ENCODE data around the gene ZBTB20. TPM values are rescaled to one million over a fixed set of nuclear protein-coding genes. Genes with fewer than 3 reads are reported as not detected.

The ZBTB20 gene
- total and polyA plus RNA-seq, 7 donors = under 0.01 to 113 (median 58.6) TPM

- DNase-seq = no peak
- Histone ChIP-seq H3K36me3 (no peaks in the 10 kb centered on the region), H3K4me1 (no peaks in the 10 kb centered on the region), H3K27me3 (no peaks in the 10 kb centered on the region), H3K4me3 (no peak overlapping the region), H3K27ac (no peak overlapping the region), H3K9me3 (no peaks in the 10 kb centered on the region)
- intact Hi-C loops (cut with DNase I) = no loop called here
- TF ChIP-seq POLR2AphosphoS5 (IDR thresholded peaks at IDR 0.05) (no peak), EP300 (IDR thresholded peaks at IDR 0.05) (no peak), POLR2A (IDR thresholded peaks at IDR 0.05) (no peak), CTCF (IDR thresholded peaks at IDR 0.05) (no peak)
- WGBS, 2 donors = 75 to 80% methylated on average over 13 of the region's 13 CpGs
Observed at GRCh38 chr3:114299421-114299820, 847.7 kb downstream of the ZBTB20 start.

GRCh38 chr3:114295946-114296345 lies 851.1 kb downstream of the ZBTB20 start:
- WGBS, 2 donors = 86 to 88% methylated on average over 2 of the region's 2 CpGs

GRCh38 chr3:114294940-114295480 lies 852.1 kb downstream of the ZBTB20 start:
- intact Hi-C loops (cut with DNase I) = no loop called here
- H3K36me3 ChIP-seq = no peaks in the 10 kb centered on the region
- H3K4me1 ChIP-seq = no peaks in the 10 kb centered on the region
- no peak overlapping the region for H3K4me3 ChIP-seq
- 77 to 85% methylated on average over 6 of the region's 6 CpGs for WGBS, 2 donors
- no peaks in the 10 kb centered on the region for H3K9me3 ChIP-seq
- H3K27ac ChIP-seq = no peak overlapping the region
- TF ChIP-seq POLR2A (IDR thresholded peaks at IDR 0.05) (no peak), CTCF (IDR thresholded peaks at IDR 0.05) (no peak), POLR2AphosphoS5 (IDR thresholded peaks at IDR 0.05) (no peak), EP300 (IDR thresholded peaks at IDR 0.05) (no peak)
- no peaks in the 10 kb centered on the region for H3K27me3 ChIP-seq
- DNase-seq = no peak

More at GRCh38 chr3:114295946-114296345, 851.1 kb downstream of the ZBTB20 start:
- Histone ChIP-seq H3K4me1 (no peaks in the 10 kb centered on the region), H3K36me3 (no peaks in the 10 kb centered on the region), H3K9me3 (no peaks in the 10 kb centered on the region), H3K27me3 (no peaks in the 10 kb centered on the region), H3K4me3 (no peak overlapping the region), H3K27ac (no peak overlapping the region)
- intact Hi-C loops (cut with DNase I) = no loop called here
- no peak for DNase-seq
- TF ChIP-seq POLR2A (IDR thresholded peaks at IDR 0.05) = no peak
- no peak for TF ChIP-seq CTCF (IDR thresholded peaks at IDR 0.05)
- no peak for TF ChIP-seq EP300 (IDR thresholded peaks at IDR 0.05)
- TF ChIP-seq POLR2AphosphoS5 (IDR thresholded peaks at IDR 0.05) = no peak

- Histone ChIP-seq H3K9me3 (no peaks in the 10 kb centered on the region), H3K4me1 (no peaks in the 10 kb centered on the region), H3K27me3 (no peaks in the 10 kb centered on the region), H3K36me3 (no peaks in the 10 kb centered on the region), H3K4me3 (no peak within 1 kb of the TSS), H3K27ac (no peak within 1 kb of the TSS)
- intact Hi-C loops (cut with DNase I) = no loop called here
- TF ChIP-seq POLR2AphosphoS5 (IDR thresholded peaks at IDR 0.05) = no peak
- TF ChIP-seq CTCF (IDR thresholded peaks at IDR 0.05) = no peak
- TF ChIP-seq EP300 (IDR thresholded peaks at IDR 0.05) = no peak
- TF ChIP-seq POLR2A (IDR thresholded peaks at IDR 0.05) = no peak
- DNase-seq = no peak
- 81 to 89% methylated on average over 7 of the region's 7 CpGs for WGBS, 2 donors
Observed at GRCh38 chr3:114293838-114294535, 853.1 kb downstream of the ZBTB20 start, which contains the start of gene TIGIT. Gene TIGIT, plus strand, starts transcription at chr3:114294028. Its CDS starts 34 bp downstream, at chr3:114294062.
